KG1 (cell line): Measurements from ENCODE around the gene PICK1.
"Not testable (repeated sequence)": the region's sequence is repeated elsewhere in the genome, so short reads cannot be mapped to it uniquely, and the experiment has no call there.

Experiments used
- DNase-seq: peaks from one replicate; lab custom pipeline; 2025; lab: John Stamatoyannopoulos, UW

PICK1 gene

DNA sequence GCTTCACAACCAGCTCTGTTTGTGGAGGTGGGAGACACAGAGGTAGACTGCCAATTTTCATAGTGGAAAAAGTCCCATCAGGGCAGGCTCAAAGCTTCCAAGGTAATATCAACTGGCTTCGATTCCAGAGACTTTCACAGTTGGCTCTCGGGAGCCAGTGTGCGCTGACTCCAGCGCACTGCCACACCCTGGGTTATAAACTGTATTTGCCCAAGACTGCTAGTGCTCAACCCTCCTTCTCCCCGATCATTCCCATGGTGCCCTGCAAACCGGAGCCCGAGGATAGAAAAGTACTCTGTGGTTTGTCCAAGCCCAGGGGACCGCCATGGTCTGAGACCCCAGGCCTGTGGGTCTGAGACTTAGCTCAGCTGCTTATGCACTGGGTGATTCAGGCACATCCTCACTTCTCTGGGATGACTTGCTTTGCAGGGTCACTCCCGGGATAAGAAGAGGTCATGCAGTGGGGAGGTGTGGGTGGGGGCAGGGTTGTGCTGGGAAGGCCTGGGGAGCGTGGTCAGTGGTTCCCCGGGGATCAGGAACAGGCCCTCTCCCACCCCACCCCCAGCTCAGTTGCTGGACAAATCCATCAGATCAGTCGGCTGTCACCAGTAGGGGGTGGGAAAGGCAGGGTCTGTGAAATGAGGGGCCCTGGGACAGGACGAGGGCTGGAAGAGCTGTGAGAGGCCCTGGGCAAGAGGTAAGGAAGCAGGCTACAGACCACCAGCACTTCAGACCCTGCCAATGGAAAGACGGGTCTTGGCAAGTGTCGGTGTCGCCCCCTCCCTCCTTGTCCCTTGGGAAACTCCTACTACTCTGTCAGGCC, 26.7 kb upstream of the PICK1 start:
- no peak for DNase-seq

DNA sequence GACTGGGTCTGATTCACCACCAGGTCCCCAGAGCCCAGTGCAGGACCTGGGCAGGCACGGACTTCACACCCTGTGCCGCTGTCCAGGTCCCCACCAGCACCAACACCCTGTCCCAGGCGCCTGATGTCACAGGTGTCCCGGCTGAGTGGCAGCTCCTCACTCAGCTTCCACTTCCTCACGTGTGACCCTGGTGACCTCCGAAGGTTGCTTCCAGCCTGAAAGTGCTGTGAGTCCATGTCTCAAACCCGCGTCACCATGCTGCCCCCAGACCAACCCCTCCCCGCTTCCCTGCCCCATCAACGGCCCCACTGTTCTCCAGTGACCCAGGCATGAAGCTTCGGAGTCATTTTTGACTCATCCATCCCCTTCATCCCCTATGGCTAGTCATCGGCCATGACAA, 25.7 kb upstream of the PICK1 start:
- no peak for DNase-seq

GRCh38 chr22:38032681-38033521, 24.3 kb upstream of the PICK1 start:
- DNase-seq, result no peak

GRCh38 chr22:38033522-38034277, 23.5 kb upstream of the PICK1 start:
- DNase-seq, result no peak

DNA sequence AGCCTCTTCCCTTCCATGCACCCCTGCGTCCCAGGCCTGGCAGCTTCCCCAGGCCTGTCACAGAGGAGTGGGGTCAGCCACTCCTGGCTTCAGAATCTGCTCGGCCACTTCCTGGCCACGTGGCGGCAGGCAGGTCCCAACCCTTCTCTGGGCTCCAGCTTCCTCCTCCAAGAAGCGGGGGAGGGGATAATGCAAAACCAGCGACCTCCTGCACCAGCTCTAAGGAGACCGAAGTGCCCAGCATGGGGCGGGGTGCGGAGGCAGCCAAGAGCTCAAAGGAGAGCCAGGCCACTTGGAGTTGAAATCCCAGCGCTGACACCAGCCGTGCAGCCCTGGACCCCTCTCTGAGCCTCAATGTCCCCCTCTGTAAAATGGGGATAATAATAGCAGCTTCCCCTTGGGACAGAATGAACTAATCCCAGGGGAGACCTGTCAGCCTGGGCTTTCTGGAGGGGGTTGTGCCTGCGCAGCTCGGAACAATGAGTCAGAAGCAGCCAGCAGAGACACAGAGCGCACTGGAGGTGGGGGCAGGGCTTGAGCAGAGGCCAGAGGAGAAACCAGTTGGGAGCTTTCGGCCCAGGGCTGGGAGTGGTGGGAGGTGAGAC, 22.8 kb upstream of the PICK1 start:
- DNase-seq, result no peak

- DNase-seq, result no peak
Observed at GRCh38 chr22:38034884-38035529, 22.2 kb upstream of the PICK1 start.

DNA sequence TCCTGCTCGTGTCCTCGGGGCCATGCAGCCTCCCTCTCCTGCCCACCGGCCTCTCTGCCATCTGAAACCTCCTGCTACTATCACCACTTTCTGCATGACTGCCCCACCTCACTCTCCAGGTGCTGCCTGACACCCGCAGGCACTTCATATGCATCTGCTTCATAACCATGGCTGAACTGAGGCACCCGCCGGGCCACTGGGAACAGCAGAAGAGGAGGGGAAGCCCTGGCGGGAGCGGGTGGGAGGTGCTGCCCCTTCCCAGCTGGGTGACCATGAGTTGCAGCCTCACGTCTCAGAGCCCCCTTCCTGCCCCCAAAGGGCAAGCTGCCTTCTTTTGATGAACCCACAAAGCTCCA, 21.7 kb upstream of the PICK1 start:
- DNase-seq, result no peak

GRCh38 chr22:38036392-38037062, 20.7 kb upstream of the PICK1 start:
- DNase-seq, result no peak

GRCh38 chr22:38037367-38038150, 19.6 kb upstream of the PICK1 start:
- not testable (repeated sequence) for DNase-seq

DNA sequence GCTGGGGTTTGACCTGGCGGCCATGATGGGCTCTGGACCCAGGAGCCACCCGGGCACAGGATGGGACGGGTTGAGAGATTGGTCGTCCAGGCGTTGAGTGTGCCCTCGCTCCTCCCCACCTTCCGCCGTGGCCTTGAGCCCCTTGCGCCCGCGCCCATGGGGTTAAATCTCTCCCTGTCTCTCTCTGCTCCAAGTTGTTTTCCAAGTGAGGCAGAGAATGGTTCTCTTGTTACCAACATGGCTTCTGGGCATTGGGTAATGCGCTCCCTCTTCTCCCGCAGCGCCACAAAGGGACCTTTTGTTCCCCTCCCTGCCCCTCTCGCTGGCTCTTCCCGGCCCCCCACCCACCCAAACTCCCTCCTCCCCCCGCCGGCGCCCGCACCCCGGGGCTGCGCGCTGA, 18.8 kb upstream of the PICK1 start:
- no peak for DNase-seq

DNA sequence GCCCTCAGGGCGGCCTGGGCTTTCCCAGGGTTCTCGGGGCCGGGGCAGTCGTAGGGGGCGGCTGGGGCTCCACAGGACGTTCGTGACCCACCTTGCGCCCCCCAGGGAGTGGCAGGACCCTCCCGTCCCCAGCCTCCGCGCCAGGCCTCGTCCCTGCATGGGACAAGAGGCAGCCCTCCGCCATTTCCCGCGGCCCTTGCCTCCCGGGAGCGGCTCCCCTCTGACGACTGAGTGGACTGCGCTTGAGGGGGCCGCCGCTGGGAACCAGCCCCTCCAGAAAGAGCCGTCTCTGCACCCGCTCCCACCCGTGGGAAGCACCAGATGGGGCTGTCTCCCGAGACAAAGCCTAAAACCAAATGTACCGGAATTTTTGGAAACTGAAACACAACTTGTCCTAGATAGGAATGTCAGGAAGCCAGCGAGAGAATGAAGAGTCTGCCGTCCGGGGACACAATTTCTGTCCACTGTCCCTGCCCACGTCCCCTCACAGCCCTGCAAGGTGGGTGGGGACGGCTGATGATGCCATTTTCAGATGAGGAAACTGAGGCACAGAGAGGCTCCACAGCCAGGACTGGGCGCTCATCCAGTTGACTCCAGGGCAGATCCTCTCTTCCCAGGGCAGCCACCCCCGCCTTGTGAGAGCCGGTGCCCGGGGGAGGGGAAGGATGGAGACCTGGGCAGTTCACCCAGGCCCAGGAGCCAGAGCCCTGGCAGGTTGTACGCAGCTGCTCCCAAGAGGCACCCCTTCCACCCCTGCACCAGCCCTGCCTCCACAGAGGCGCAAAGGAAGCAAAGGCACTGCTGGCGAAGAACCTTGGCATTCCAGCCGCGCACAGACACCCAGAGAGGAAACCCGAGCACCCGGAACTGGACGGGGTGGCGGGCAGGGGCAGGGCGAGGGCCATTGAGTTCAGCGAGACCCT, 18.1 kb upstream of the PICK1 start:
- no peak for DNase-seq

DNA sequence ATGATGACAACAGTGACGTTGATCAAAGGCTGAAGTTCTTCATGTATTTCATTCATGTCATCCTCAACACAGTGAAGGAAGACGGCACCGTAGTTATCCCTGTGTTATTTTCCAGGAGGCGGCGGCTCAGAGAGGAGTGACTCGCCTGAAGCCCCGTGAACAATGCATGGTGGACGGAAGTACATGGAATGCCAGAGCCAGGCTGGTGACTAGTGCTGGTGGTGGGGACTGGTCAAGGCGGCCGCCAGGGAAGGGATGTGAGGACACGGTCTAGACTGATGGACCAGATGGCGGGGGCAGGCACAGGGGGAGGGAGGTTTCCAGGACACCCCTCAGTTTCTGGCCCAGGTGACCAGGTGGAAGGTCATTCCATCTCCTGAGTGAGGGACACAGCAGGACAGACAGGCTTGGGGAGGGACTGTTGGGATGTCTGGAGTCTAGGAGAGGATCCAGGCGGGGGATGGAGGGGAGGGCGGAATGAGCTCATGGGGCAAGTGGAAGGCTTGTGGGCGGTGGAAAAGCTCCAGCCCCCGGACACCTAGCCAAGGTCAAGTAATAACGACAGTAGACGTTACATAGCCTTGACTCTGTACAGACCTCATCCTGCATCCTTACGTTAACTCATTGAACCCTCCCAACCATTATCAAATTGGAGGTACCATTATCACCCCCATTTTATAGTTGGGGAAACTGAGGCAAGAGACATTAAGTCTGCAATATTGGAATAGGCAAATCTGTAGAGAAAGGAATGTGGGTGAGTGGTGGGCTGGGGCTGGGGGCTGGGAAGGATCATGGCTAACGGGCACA, 16.0 kb upstream of the PICK1 start:
- DNase-seq, result no peak

GRCh38 chr22:38041760-38042487, 15.3 kb upstream of the PICK1 start:
- DNase-seq, result no peak

- no peak for DNase-seq
Observed at GRCh38 chr22:38042488-38042790, 14.8 kb upstream of the PICK1 start.

DNA sequence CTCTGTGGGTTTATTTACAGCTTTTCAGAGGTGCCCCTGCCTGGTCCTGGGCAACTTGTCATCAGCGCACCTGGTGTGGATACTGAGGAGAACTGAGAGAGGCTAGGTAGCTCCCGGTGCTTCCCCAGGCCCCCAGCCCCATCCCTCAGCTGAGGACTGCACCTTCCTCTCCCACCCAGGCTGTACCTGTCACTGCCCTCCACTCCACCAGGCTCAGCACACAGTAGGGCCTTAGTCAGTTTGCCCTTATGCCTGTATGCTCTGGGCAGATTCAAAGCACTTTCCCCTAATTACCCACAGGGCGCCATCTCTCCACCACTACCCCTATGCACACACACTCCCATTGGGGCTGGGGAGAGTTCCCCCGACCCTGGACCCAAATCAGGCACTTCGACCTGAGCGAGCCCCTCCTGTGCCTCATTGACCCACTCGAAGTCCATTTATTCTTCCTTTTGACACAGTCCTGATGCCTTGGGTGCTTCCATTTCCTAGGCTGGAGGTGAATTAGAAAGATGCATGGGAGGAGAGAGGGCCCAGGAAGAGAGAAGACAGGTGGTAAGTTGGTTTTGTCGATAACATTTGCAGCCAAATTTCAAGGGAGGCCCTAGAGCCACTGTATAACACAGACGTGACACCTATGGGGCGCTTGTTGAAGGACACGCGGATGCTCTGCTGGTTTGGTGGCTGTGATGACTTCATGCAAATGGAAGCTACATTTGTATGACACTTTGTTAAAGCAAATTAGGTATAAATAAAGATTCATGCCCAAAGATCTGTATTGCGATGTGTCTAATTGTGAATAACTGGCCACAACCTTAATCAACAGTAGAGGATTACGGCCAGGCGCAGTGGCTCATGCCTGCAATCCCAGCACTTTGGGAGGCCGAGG, 13.8 kb upstream of the PICK1 start:
- no peak for DNase-seq

- DNase-seq, result no peak
Observed at GRCh38 chr22:38046070-38046748, 11.0 kb upstream of the PICK1 start.
